MCF 10A (cell line): ENCODE results near the gene ATP13A1. TPM values are rescaled to one million over a fixed set of nuclear protein-coding genes. Genes with fewer than 3 reads are reported as not detected.

Source experiments
- BruUV-seq: library from RNA; stranded (reverse); fragments of 400-500 nt; replicated peaks from 2 replicates; lab custom pipeline; 2021; lab: Mats Ljungman, UMichigan
- CTCF ChIA-PET: fragments of 300-600 bp; sonication (Branson Sonifier 250); formaldehyde crosslinking; extraction: SDS; loops from one replicate; lab custom pipeline; 2021; ENCODE audit warnings: antibody characterized with exemption, inconsistent platforms; lab: Yijun Ruan, JAX
- POLR2A ChIA-PET: fragments of 300-600, 350-650 bp; sonication (Branson Sonifier 250); formaldehyde crosslinking; extraction: SDS; loops from one replicate; lab custom pipeline; 2020; ENCODE audit warnings: antibody characterized with exemption, inconsistent platforms; lab: Yijun Ruan, JAX
- DNase-seq: peaks from one replicate; pipeline ENCODE4 v3.0.0-alpha.2; 2018; ENCODE audit not compliant: unreplicated experiment
- H3K27ac Mint-ChIP-seq: one replicate; pipeline ENCODE4 v1.8.0; 2022; ENCODE audit warnings: mild to moderate bottlenecking, low read depth, mixed read lengths; ENCODE audit not compliant: unreplicated experiment
- H3K27me3 Mint-ChIP-seq: one replicate; pipeline ENCODE4 v1.8.0; 2022; ENCODE audit warnings: mixed read lengths; ENCODE audit not compliant: insufficient read depth, unreplicated experiment
- H3K36me3 Mint-ChIP-seq: one replicate; pipeline ENCODE4 v1.8.0; 2022; ENCODE audit warnings: mild to moderate bottlenecking, moderate library complexity, mixed read lengths; ENCODE audit not compliant: insufficient read depth, unreplicated experiment
- H3K4me1 Mint-ChIP-seq: one replicate; pipeline ENCODE4 v1.8.0; 2022; ENCODE audit warnings: mixed read lengths; ENCODE audit not compliant: insufficient read depth, unreplicated experiment
- H3K4me3 Mint-ChIP-seq: one replicate; pipeline ENCODE4 v1.8.0; 2022; ENCODE audit warnings: mild to moderate bottlenecking, moderate library complexity, mixed read lengths; ENCODE audit not compliant: unreplicated experiment
- H3K9me3 Mint-ChIP-seq: one replicate; pipeline ENCODE4 v1.8.0; 2022; ENCODE audit warnings: mixed read lengths; ENCODE audit not compliant: unreplicated experiment
- intact Hi-C: fragments of 100-400 bp; cut with micrococcal nuclease; formaldehyde crosslinking; loops from 2 replicates; pipeline ENCODE4 v1.14.1; 2022
- total RNA-seq: library from RNA; stranded (reverse); gene quantifications from 2 replicates; pipeline ENCODE4 v1.2.3, GENCODE V29; 2022
- TF ChIP-seq, protein P1 (sequence below): fragments of 200-600 bp; IDR thresholded peaks from one replicate; pipeline ENCODE4 v1.8.0; 2022; ENCODE audit warnings: antibody characterized with exemption, mild to moderate bottlenecking; ENCODE audit not compliant: unreplicated experiment

Gene ATP13A1
- total RNA-seq, 1 experiment from 2014 or later = 63.9 TPM

DNA sequence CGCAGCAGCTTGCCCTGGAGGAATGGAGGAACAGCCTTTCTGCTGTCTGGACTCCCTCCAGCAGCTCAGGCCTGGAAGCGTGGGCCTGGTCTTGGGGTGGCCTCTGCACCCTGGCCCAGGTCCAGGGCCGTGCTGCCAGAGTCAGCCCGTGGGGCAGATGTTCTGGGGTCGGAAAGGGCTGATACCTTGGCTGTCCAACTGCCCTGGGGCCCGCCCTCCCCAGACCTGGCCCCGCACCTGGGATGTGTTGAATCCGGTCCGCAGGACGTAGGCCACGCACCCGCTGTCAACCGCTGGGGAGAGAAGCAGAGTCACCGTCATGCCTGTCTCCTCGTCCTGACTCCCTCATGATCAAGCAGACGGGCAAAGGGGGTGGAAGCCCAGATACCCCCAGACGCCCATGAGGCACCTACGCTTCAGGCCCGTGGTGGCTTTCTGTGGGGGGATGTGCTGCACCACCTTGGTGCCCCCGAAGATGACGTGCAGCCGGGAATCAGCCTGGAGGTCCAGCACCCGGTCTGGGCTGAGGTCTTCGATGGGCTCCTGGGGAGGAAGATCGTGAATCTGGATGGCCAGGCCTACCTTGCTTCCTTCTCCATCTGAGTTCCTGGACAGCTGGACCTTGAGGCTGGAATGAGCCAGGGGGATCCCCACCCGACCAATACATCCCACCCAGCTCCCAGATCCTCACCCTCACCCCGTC lies 7.7 kb downstream of the ATP13A1 start:
- Mint-ChIP-seq H3K27me3 (no peaks in the 10 kb centered on the region), H3K36me3 (peaks cover 77% of the 10 kb centered on the region), H3K4me3 (no peak overlapping the region), H3K9me3 (no peaks in the 10 kb centered on the region), H3K4me1 (no peaks in the 10 kb centered on the region), H3K27ac (no peak overlapping the region)
- TF ChIP-seq, protein P1, sequence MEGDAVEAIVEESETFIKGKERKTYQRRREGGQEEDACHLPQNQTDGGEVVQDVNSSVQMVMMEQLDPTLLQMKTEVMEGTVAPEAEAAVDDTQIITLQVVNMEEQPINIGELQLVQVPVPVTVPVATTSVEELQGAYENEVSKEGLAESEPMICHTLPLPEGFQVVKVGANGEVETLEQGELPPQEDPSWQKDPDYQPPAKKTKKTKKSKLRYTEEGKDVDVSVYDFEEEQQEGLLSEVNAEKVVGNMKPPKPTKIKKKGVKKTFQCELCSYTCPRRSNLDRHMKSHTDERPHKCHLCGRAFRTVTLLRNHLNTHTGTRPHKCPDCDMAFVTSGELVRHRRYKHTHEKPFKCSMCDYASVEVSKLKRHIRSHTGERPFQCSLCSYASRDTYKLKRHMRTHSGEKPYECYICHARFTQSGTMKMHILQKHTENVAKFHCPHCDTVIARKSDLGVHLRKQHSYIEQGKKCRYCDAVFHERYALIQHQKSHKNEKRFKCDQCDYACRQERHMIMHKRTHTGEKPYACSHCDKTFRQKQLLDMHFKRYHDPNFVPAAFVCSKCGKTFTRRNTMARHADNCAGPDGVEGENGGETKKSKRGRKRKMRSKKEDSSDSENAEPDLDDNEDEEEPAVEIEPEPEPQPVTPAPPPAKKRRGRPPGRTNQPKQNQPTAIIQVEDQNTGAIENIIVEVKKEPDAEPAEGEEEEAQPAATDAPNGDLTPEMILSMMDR = no peak
- no TSS peak for BruUV-seq
- DNase-seq = no peak
- intact Hi-C loops = no loop called here
- ChIA-PET POLR2A (no interaction called here), CTCF (interaction anchor here (0.9 to 1.1 kb wide), 2 partner anchors 12 to 123 kb away, joined by 4 to 6 read pairs; partner anchors contain the start of gene GMIP)

GRCh38 chr19:19655051-19655594 lies 8.4 kb downstream of the ATP13A1 start:
- no peak for DNase-seq
- peaks cover 84% of the 10 kb centered on the region for H3K36me3 Mint-ChIP-seq

DNA sequence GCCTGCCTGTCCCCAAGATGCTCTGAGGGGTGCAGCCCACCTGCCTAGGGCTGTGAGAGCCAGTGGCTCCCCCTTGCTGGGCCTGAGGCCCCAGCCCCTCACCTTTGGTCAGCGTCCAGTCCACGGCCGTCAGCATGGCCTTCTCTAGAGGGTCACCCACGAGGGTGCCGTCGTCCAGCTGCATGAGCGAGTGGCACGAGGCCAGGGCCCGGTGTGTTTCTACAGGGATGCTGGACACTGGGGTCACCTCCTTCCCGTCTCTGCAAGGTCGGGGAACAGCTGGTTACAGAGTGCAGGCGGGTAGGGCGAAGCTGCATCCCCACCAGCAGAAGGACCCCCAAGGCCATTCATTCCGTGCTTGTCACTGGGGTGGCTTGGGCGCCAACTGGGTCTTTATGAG lies 9.0 kb downstream of the ATP13A1 start:
- TF ChIP-seq, protein P1 = no peak
- Mint-ChIP-seq H3K4me1 (no peaks in the 10 kb centered on the region), H3K36me3 (peaks cover 78% of the 10 kb centered on the region), H3K27ac (no peak overlapping the region), H3K4me3 (no peak overlapping the region), H3K27me3 (no peaks in the 10 kb centered on the region), H3K9me3 (no peaks in the 10 kb centered on the region)
- intact Hi-C loops = no loop called here
- DNase-seq = no peak
- POLR2A ChIA-PET = interaction anchor here (1.3 kb wide), 1 partner anchor 8 kb away, joined by 5 read pairs; no protein-coding TSS in a partner anchor
- BruUV-seq = no TSS peak
- CTCF ChIA-PET = interaction anchor here (0.7 to 8.4 kb wide), 4 partner anchors 10 to 123 kb away, joined by 3 to 55 read pairs (median 14); partner anchors contain the start of genes GMIP and YJEFN3

More at GRCh38 chr19:19655051-19655594, 8.4 kb downstream of the ATP13A1 start:
- H3K27ac Mint-ChIP-seq = no peak overlapping the region
- BruUV-seq = no TSS peak
- ChIA-PET CTCF (interaction anchor here (0.7 to 1.1 kb wide), 3 partner anchors 11 to 123 kb away, joined by 3 to 6 read pairs (median 4); partner anchors contain the start of gene GMIP), POLR2A (interaction anchor here (0.6 kb wide), 1 partner anchor 41 kb away, joined by 3 read pairs; no protein-coding TSS in a partner anchor)
- H3K9me3 Mint-ChIP-seq = no peaks in the 10 kb centered on the region
- H3K4me1 Mint-ChIP-seq = no peaks in the 10 kb centered on the region
- no peaks in the 10 kb centered on the region for H3K27me3 Mint-ChIP-seq
- TF ChIP-seq, protein P1 = no peak
- intact Hi-C loops = no loop called here
- no peak overlapping the region for H3K4me3 Mint-ChIP-seq

DNA sequence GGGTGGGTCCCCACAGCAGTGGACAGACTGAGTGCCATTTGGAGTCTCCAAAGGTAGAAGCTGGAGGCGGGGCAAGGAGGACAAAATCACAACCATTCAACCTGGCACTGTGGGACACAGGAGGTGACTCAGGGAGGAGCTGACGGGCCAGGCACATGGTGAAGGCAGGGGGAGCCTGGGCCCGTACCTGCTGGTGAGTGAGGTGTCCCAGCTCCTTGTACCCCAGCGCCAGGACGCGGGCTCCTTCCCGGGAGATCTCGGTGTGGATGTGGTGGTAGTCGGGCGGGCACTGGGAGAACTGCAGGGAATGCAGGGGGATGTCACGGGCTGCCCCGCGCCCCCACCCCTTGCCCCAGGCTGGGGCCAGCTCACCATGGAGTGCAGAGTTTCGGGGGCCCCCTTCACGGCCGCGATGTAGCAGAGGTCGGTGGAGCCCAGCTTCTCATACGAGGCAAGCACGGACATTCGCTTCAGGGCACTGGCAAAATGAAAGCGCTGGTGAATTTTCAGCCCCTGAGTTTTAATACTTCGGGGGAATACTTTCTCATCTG lies 9.8 kb downstream of the ATP13A1 start:
- ChIA-PET POLR2A (interaction anchor here (1.3 to 1.5 kb wide), 2 partner anchors 8 to 10 kb away, joined by 5 read pairs; partner anchors contain the start of gene ATP13A1), CTCF (interaction anchor here (0.6 to 8.4 kb wide), 3 partner anchors 10 to 518 kb away, joined by 5 to 55 read pairs (median 25); partner anchors contain the start of genes GMIP and YJEFN3)
- Mint-ChIP-seq H3K9me3 (no peaks in the 10 kb centered on the region), H3K36me3 (peaks cover 74% of the 10 kb centered on the region), H3K4me1 (no peaks in the 10 kb centered on the region), H3K27ac (no peak overlapping the region), H3K27me3 (no peaks in the 10 kb centered on the region), H3K4me3 (no peak overlapping the region)
- intact Hi-C loops = no loop called here
- no TSS peak for BruUV-seq
- DNase-seq = no peak
- TF ChIP-seq, protein P1 = no peak
